Endothelial cell of umbilical vein (primary cell): Measurements from ENCODE around the gene SCYL1. TPM values are rescaled to one million over a fixed set of nuclear protein-coding genes. Genes with fewer than 3 reads are reported as not detected.

Experiments
- BruUV-seq: library from RNA; stranded (reverse); fragments of 400-500 nt; replicated peaks from 2 replicates; lab custom pipeline; 2021; lab: Mats Ljungman, UMichigan
- CTCF ChIA-PET: fragments of 300-600, 350-600 bp; sonication (Branson Sonifier 250); formaldehyde crosslinking; loops from one replicate; lab custom pipeline; 2021; ENCODE audit warnings: antibody characterized with exemption, inconsistent platforms; lab: Charles Lee
- POLR2A ChIA-PET: fragments of 300-600, 350-600 bp; sonication (Branson Sonifier 250); formaldehyde crosslinking; loops from one replicate; lab custom pipeline; 2021; ENCODE audit warnings: antibody characterized with exemption, inconsistent platforms; lab: Charles Lee
- DNase-seq: peaks from one replicate; pipeline ENCODE4 v3.0.0-alpha.2; 2011; ENCODE audit warnings: low read depth, low spot score
- FAIRE-seq: peaks from 2 replicates; lab custom pipeline; 2011; peaks lifted over from hg19 to GRCh38; lab: Jason Lieb, UNC
- H2AFZ ChIP-seq: 2 replicates; pipeline ENCODE4 v1.6.0; 2012; ENCODE audit warnings: low read depth, low read length, control low read depth, inconsistent platforms
- H3K27ac ChIP-seq: 2 replicates; pipeline ENCODE4 v1.5.1; 2011; ENCODE audit warnings: low read depth, mild to moderate bottlenecking, control low read depth, low read length, moderate library complexity; ENCODE audit not compliant: insufficient read depth
- H3K27me3 ChIP-seq, 2 experiments: 2 replicates each; pipeline versions ENCODE4 v1.6.0 to v1.6.1; 2011; ENCODE audit warnings: low read length in 2 of 2, mixed read lengths in 1 of 2; ENCODE audit not compliant: control insufficient read depth in 2 of 2, insufficient read depth in 2 of 2
- H3K36me3 ChIP-seq, 2 experiments: 2 replicates in 1 of 2; 3 replicates in 1 of 2; pipeline ENCODE4 v1.5.1; 2011; ENCODE audit warnings: low read length in 2 of 2, mild to moderate bottlenecking in 1 of 2, moderate library complexity in 1 of 2; ENCODE audit not compliant: control insufficient read depth in 2 of 2, insufficient read depth in 2 of 2; ENCODE audit errors: extremely low read depth in 1 of 2
- H3K4me1 ChIP-seq: 3 replicates; pipeline ENCODE4 v1.5.1; 2011; ENCODE audit warnings: mild to moderate bottlenecking, low read length; ENCODE audit not compliant: control insufficient read depth, insufficient read depth; ENCODE audit errors: extremely low read depth
- H3K4me2 ChIP-seq: 2 replicates; pipeline ENCODE4 v1.6.1; 2011; ENCODE audit warnings: low read length, control low read depth, mixed read lengths; ENCODE audit not compliant: insufficient read depth
- H3K4me3 ChIP-seq, 3 experiments: fragments of 200-600 bp in 1 of 3; sonication (generic), shearing (Covaris generic) in 1 of 3; replicated peaks in 1 of 3; 2 replicates each; pipeline ENCODE4 v1.5.1; 2011 to 2016; ENCODE audit warnings: control low read depth in 3 of 3, low read length in 3 of 3, mild to moderate bottlenecking in 2 of 3, inconsistent platforms in 1 of 3, low read depth in 1 of 3, moderate library complexity in 1 of 3; ENCODE audit not compliant: insufficient read depth in 1 of 3
- H3K79me2 ChIP-seq: 2 replicates; pipeline ENCODE4 v1.6.0; 2012; ENCODE audit warnings: low read length, inconsistent platforms; ENCODE audit not compliant: control insufficient read depth, insufficient read depth
- H3K9ac ChIP-seq: replicated peaks from 2 replicates; pipeline ENCODE3; 2011; ENCODE audit warnings: low read length, control low read depth; ENCODE audit not compliant: insufficient read depth; ENCODE audit errors: extremely low read depth
- H3K9me1 ChIP-seq: replicated peaks from 3 replicates; pipeline ENCODE4 v1.6.0; 2011; ENCODE audit warnings: mild to moderate bottlenecking, low read length; ENCODE audit not compliant: control insufficient read depth, insufficient read depth; ENCODE audit errors: extremely low read depth
- H3K9me3 ChIP-seq: replicated peaks from 2 replicates; pipeline ENCODE4 v1.5.1; 2012; ENCODE audit warnings: low read length, inconsistent platforms; ENCODE audit not compliant: control insufficient read depth, insufficient read depth
- H4K20me1 ChIP-seq: replicated peaks from 2 replicates; pipeline ENCODE3; 2011; ENCODE audit warnings: mild to moderate bottlenecking, low read length; ENCODE audit not compliant: control insufficient read depth, insufficient read depth; ENCODE audit errors: extremely low read depth
- CTCF ChIP-seq, 2 donors: IDR thresholded peaks; 1 replicate in 1 of 2; 2 replicates in 1 of 2; pipeline ENCODE4 v1.5.1; 2011; ENCODE audit warnings: low read length in 2 of 2, mild to moderate bottlenecking in 2 of 2, moderate library complexity in 2 of 2, control low read depth in 1 of 2, inconsistent platforms in 1 of 2, low read depth in 1 of 2; ENCODE audit not compliant: insufficient read depth in 1 of 2; ENCODE audit errors: extremely low read depth in 1 of 2
- EZH2 ChIP-seq: IDR thresholded peaks from 2 replicates; pipeline ENCODE4 v1.6.1; 2012; ENCODE audit warnings: borderline replicate concordance, low read depth, mild to moderate bottlenecking, moderate library complexity, low read length, inconsistent platforms; ENCODE audit not compliant: severe bottlenecking
- FOS ChIP-seq: IDR thresholded peaks from 2 replicates; pipeline ENCODE4 v1.6.1; 2011; ENCODE audit warnings: mild to moderate bottlenecking, low read length, moderate library complexity, borderline replicate concordance; ENCODE audit not compliant: insufficient read depth
- GATA2 ChIP-seq: IDR thresholded peaks from 2 replicates; pipeline ENCODE4 v1.7.0; 2011; ENCODE audit warnings: low read depth, mild to moderate bottlenecking, moderate library complexity, mixed read lengths, low read length; ENCODE audit not compliant: insufficient read length, insufficient read depth
- JUN ChIP-seq: IDR thresholded peaks from 2 replicates; pipeline ENCODE4 v1.6.1; 2011; ENCODE audit warnings: borderline replicate concordance, low read depth; ENCODE audit not compliant: insufficient read length, insufficient read depth
- MYC ChIP-seq: IDR thresholded peaks from one replicate; pipeline ENCODE4 v1.6.1; 2011; ENCODE audit warnings: mild to moderate bottlenecking, low read depth, low read length
- POLR2A ChIP-seq: IDR thresholded peaks from 2 replicates; pipeline ENCODE4 v1.6.1; 2012; ENCODE audit warnings: low read depth, mild to moderate bottlenecking, control low read depth, low read length
- POLR2AphosphoS5 ChIP-seq: IDR thresholded peaks from 2 replicates; pipeline ENCODE4 v1.6.1; 2012; ENCODE audit warnings: low read depth, mild to moderate bottlenecking, control low read depth, low read length, moderate library complexity; ENCODE audit not compliant: insufficient read depth
- dilution Hi-C: fragments of 300-500 bp; cut with MboI; formaldehyde crosslinking; loops from one replicate; pipeline ENCODE4 v1.15.0; 2019; ENCODE audit warnings: low sequenced_read_pairs; ENCODE audit not compliant: extremely low pct_ligation_motif_present
- intact Hi-C: fragments of 100-400 bp; cut with micrococcal nuclease; formaldehyde crosslinking; loops from one replicate; pipeline ENCODE4 v1.10.0; 2022
- polyA plus RNA-seq, 4 experiments: library from polyadenylated mRNA; depleted of rRNA in 3 of 4; stranded (reverse) in 3 of 4; unstranded in 1 of 4; fragments of >200 nt; gene quantifications; 2 replicates each; pipeline versions ENCODE4 v1.2.1 to v1.2.3, GENCODE V29; 2011 to 2012; ENCODE audit warnings: missing spikeins in 1 of 4
- total RNA-seq: library from RNA; stranded (reverse); gene quantifications from 2 replicates; pipeline ENCODE4 v1.2.3, GENCODE V29; 2021
- TF ChIP-seq, protein P1 (sequence below): IDR thresholded peaks from 2 replicates; pipeline ENCODE4 v1.6.1; 2011; ENCODE audit not compliant: insufficient read depth, insufficient read length

The SCYL1 gene
- total and polyA plus RNA-seq, 2 donors (not counting 3 experiments of a cell fraction or from before 2014, with no cell fraction given), result 88.2 to 126 TPM

- H3K4me2 ChIP-seq, result no peak overlapping the region
- FAIRE-seq (no peak), DNase-seq (peak; percentile 49)
- TF ChIP-seq GATA2 (no peak), POLR2A (no peak), CTCF (IDR thresholded peaks at IDR 0.05; ENCODE audit: extremely low read depth in 1 of 2, insufficient read depth in 1 of 2, low read depth in 1 of 2, low read length in 2 of 2) (no peak), EZH2 (no peak), FOS (no peak), POLR2AphosphoS5 (no peak), JUN (no peak), MYC (no peak)
- TF ChIP-seq, protein P1, sequence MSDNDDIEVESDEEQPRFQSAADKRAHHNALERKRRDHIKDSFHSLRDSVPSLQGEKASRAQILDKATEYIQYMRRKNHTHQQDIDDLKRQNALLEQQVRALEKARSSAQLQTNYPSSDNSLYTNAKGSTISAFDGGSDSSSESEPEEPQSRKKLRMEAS, result no peak
- H3K4me3 ChIP-seq, result no peak overlapping the region
- no TSS peak for BruUV-seq
- intact Hi-C loops, result loop anchor here (1.0 kb wide), 1 partner anchor 19 kb away; no protein-coding TSS in a partner anchor
- peak overlapping the region; percentile 81 for H3K27ac ChIP-seq
- peaks cover under 1% of the 10 kb centered on the region for H3K79me2 ChIP-seq
- POLR2A ChIA-PET, result interaction anchor here (1.1 to 9.4 kb wide), 6 partner anchors 9 to 68 kb away, joined by 3 to 204 read pairs (median 7); partner anchors contain the start of genes MALAT1 and NEAT1
- CTCF ChIA-PET, result interaction anchor here (0.9 to 13.9 kb wide), 7 partner anchors 11 to 75 kb away, joined by 3 to 247 read pairs (median 5); no protein-coding TSS in a partner anchor
- H4K20me1 ChIP-seq, result no peaks in the 10 kb centered on the region
- H2AFZ ChIP-seq, result peak overlapping the region; percentile 2
- dilution Hi-C loops, result no loop called here
- H3K9me1 ChIP-seq, result no peaks in the 10 kb centered on the region
- H3K27me3 ChIP-seq, result no peaks in the 10 kb centered on the region
- no peaks in the 10 kb centered on the region for H3K9me3 ChIP-seq
- peak overlapping the region; percentile 36 for H3K9ac ChIP-seq
- H3K36me3 ChIP-seq, result no peaks in the 10 kb centered on the region
- peaks cover 80% of the 10 kb centered on the region for H3K4me1 ChIP-seq
Observed at GRCh38 chr11:65491163-65491465, 33.8 kb upstream of the SCYL1 start.
